PC-9 (cell line): Measurements from ENCODE around the gene CAPN5. TPM values are rescaled to one million over a fixed set of nuclear protein-coding genes. Genes with fewer than 3 reads are reported as not detected.

Source experiments
- BruUV-seq: library from RNA; stranded (reverse); fragments of 400-500 nt; replicated peaks from 2 replicates; lab custom pipeline; 2021; lab: Mats Ljungman, UMichigan
- CTCF ChIA-PET: fragments of 300-600 bp; sonication (Branson Sonifier 250); formaldehyde crosslinking; loops from one replicate; lab custom pipeline; 2022; ENCODE audit warnings: antibody characterized with exemption; lab: Charles Lee
- POLR2A ChIA-PET: fragments of 300-600 bp; sonication (Branson Sonifier 250); formaldehyde crosslinking; loops from one replicate; lab custom pipeline; 2022; ENCODE audit warnings: antibody characterized with exemption; ENCODE audit not compliant: unreplicated experiment; lab: Charles Lee
- DNase-seq, 2 experiments: peaks; one replicate each; pipeline versions ENCODE4 v3.0.0 to v3.0.0-alpha.2; 2015 to 2022; ENCODE audit warnings: mixed read lengths in 1 of 2
- H2AFZ ChIP-seq: fragments of 200-600 bp; sonication (generic); 2 replicates; pipeline ENCODE4 v1.8.1; 2017; ENCODE audit warnings: antibody characterized with exemption
- H3F3A ChIP-seq: fragments of 200-600 bp; sonication (generic); 2 replicates; pipeline ENCODE4 v1.8.1; 2017; ENCODE audit warnings: antibody characterized with exemption, mild to moderate bottlenecking, low read depth; ENCODE audit not compliant: insufficient read depth
- H3K27ac ChIP-seq: fragments of 200-600 bp; sonication (generic); 2 replicates; pipeline ENCODE4 v1.6.1; 2016; ENCODE audit warnings: mixed run types
- H3K27me3 ChIP-seq: fragments of 200-600 bp; sonication (generic); 2 replicates; pipeline ENCODE4 v1.6.1; 2016; ENCODE audit warnings: low read depth, mixed run types; ENCODE audit not compliant: insufficient read depth
- H3K36me3 ChIP-seq: fragments of 200-600 bp; sonication (generic); 2 replicates; pipeline ENCODE4 v1.6.1; 2016; ENCODE audit warnings: low read depth, mixed run types
- H3K4me1 ChIP-seq: fragments of 200-600 bp; sonication (generic); replicated peaks from 2 replicates; pipeline ENCODE4 v1.6.1; 2016; ENCODE audit warnings: mixed run types; ENCODE audit not compliant: insufficient read depth
- H3K4me2 ChIP-seq: fragments of 200-600 bp; sonication (generic); 2 replicates; pipeline ENCODE4 v1.6.1; 2017; ENCODE audit warnings: mixed run types
- H3K4me3 ChIP-seq: fragments of 200-600 bp; sonication (generic); 2 replicates; pipeline ENCODE4 v1.6.1; 2016; ENCODE audit warnings: mixed run types
- H3K79me2 ChIP-seq: fragments of 200-600 bp; sonication (generic); 2 replicates; pipeline ENCODE4 v1.6.1; 2017; ENCODE audit warnings: low read depth, mixed run types
- H3K9me2 ChIP-seq: fragments of 200-600 bp; sonication (generic); 2 replicates; pipeline ENCODE4 v1.8.1; 2017; ENCODE audit warnings: mild to moderate bottlenecking; ENCODE audit not compliant: insufficient read depth
- H3K9me3 ChIP-seq: fragments of 200-600 bp; sonication (generic); 2 replicates; pipeline ENCODE4 v1.8.1; 2016; ENCODE audit warnings: low read depth; ENCODE audit not compliant: insufficient read depth
- H4K20me1 ChIP-seq: fragments of 200-600 bp; sonication (generic); 2 replicates; pipeline ENCODE4 v1.8.1; 2017; ENCODE audit not compliant: insufficient read depth
- CTCF ChIP-seq: fragments of 200-600 bp; sonication (generic); conservative IDR thresholded peaks from 2 replicates; pipeline ENCODE4 v1.6.1; 2017; ENCODE audit warnings: mixed run types, antibody characterized with exemption, mild to moderate bottlenecking, moderate library complexity
- EZH2 ChIP-seq: fragments of 200-600 bp; sonication (generic); IDR thresholded peaks from 2 replicates; pipeline ENCODE4 v1.8.0; 2017; ENCODE audit warnings: antibody characterized with exemption, low read depth
- intact Hi-C: fragments of 100-400 bp; cut with micrococcal nuclease; formaldehyde crosslinking; loops from one replicate; pipeline ENCODE4 v1.10.0; 2022; ENCODE audit not compliant: unreplicated experiment
- total RNA-seq: library from RNA; stranded (reverse); gene quantifications from 2 replicates; pipeline ENCODE4 v1.2.3, GENCODE V29; 2021

Gene CAPN5
- total RNA-seq, 1 experiment from 2014 or later: 9.9 TPM

GRCh38 chr11:77103319-77103718, 36.5 kb downstream of the CAPN5 start:
- Histone ChIP-seq H4K20me1 (no peaks in the 10 kb centered on the region), H3K79me2 (no peaks in the 10 kb centered on the region), H2AFZ (no peak overlapping the region), H3K9me3 (no peaks in the 10 kb centered on the region), H3K27ac (no peak overlapping the region), H3K36me3 (no peaks in the 10 kb centered on the region), H3K4me2 (no peak overlapping the region), H3K4me1 (peaks cover 24% of the 10 kb centered on the region), H3K27me3 (no peaks in the 10 kb centered on the region), H3K4me3 (no peak overlapping the region), H3K9me2 (no peaks in the 10 kb centered on the region), H3F3A (no peaks in the 10 kb centered on the region)
- intact Hi-C loops: no loop called here
- CTCF ChIA-PET: no interaction called here
- no TSS peak for BruUV-seq
- POLR2A ChIA-PET: no interaction called here
- no peak for TF ChIP-seq EZH2
- no peak for TF ChIP-seq CTCF
- no peak for DNase-seq

GRCh38 chr11:77104727-77105126, 38.0 kb downstream of the CAPN5 start:
- no peaks in the 10 kb centered on the region for H3K9me2 ChIP-seq
- no peaks in the 10 kb centered on the region for H4K20me1 ChIP-seq
- H3K79me2 ChIP-seq: no peaks in the 10 kb centered on the region
- H3K4me2 ChIP-seq: no peak overlapping the region
- H3K27me3 ChIP-seq: no peaks in the 10 kb centered on the region
- H3K9me3 ChIP-seq: no peaks in the 10 kb centered on the region
- H3K4me1 ChIP-seq: peaks cover 26% of the 10 kb centered on the region
- ChIA-PET POLR2A (no interaction called here), CTCF (no interaction called here)
- no peak overlapping the region for H3K27ac ChIP-seq
- no TSS peak for BruUV-seq
- H2AFZ ChIP-seq: no peak overlapping the region
- H3F3A ChIP-seq: no peaks in the 10 kb centered on the region
- intact Hi-C loops: no loop called here
- H3K4me3 ChIP-seq: no peak overlapping the region
- no peaks in the 10 kb centered on the region for H3K36me3 ChIP-seq
- DNase-seq: no peak
- TF ChIP-seq EZH2 (no peak), CTCF (no peak)

- Histone ChIP-seq H3K36me3 (no peaks in the 10 kb centered on the region), H4K20me1 (no peaks in the 10 kb centered on the region), H3F3A (no peaks in the 10 kb centered on the region), H3K4me1 (peaks cover 26% of the 10 kb centered on the region), H3K4me3 (no peak overlapping the region), H3K79me2 (no peaks in the 10 kb centered on the region), H3K9me2 (no peaks in the 10 kb centered on the region), H2AFZ (no peak overlapping the region), H3K9me3 (no peaks in the 10 kb centered on the region), H3K4me2 (0 out of 2 replicates have a peak overlapping the region, but pooled peaks have one; percentile 14), H3K27ac (no peak overlapping the region), H3K27me3 (no peaks in the 10 kb centered on the region)
- DNase-seq: peak; percentile 35 to 49
- POLR2A ChIA-PET: interaction anchor here (0.6 kb wide), 1 partner anchor 385 kb away, joined by 10 read pairs; no protein-coding TSS in a partner anchor
- no TSS peak for BruUV-seq
- CTCF ChIA-PET: interaction anchor here (0.6 to 1.9 kb wide), 5 partner anchors 15 to 442 kb away, joined by 3 to 8 read pairs (median 3); no protein-coding TSS in a partner anchor
- intact Hi-C loops: no loop called here
- TF ChIP-seq CTCF (no peak), EZH2 (no peak)
Measured at GRCh38 chr11:77106321-77106720, 39.5 kb downstream of the CAPN5 start.
